HepG2 (cell line): ENCODE measurements around the gene SLC38A3. TPM values are rescaled to one million over a fixed set of nuclear protein-coding genes. Genes with fewer than 3 reads are reported as not detected.

Experiments used
- ADNP ChIP-seq: sonication (generic); formaldehyde crosslinking; IDR thresholded peaks from 2 replicates; pipeline ENCODE4 v1.4.0; 2020; ENCODE audit warnings: missing genetic modification reagents
- ATF1 ChIP-seq: IDR thresholded peaks from 2 replicates; pipeline ENCODE4 v1.6.1; 2016; ENCODE audit warnings: mild to moderate bottlenecking, control low read depth
- CBX2 ChIP-seq, 2 experiments: fragments of 200-600 bp in 1 of 2; sonication (generic); formaldehyde crosslinking in 1 of 2; IDR thresholded peaks; 2 replicates each; pipeline versions ENCODE4 v1.7.0 to v1.8.1; 2018 to 2022; ENCODE audit warnings: low read depth in 2 of 2, low read length in 1 of 2, mild to moderate bottlenecking in 1 of 2, missing genetic modification reagents in 1 of 2
- CENPX ChIP-seq: sonication (generic); formaldehyde crosslinking; IDR thresholded peaks from 2 replicates; pipeline ENCODE4 v1.9.0; 2021; ENCODE audit warnings: mild to moderate bottlenecking, missing genetic modification reagents, moderate library complexity
- FOXM1 ChIP-seq: sonication (generic); formaldehyde crosslinking; IDR thresholded peaks from 2 replicates; pipeline ENCODE4 v1.5.0; 2020; ENCODE audit warnings: missing genetic modification reagents
- HOXA3 ChIP-seq: sonication (generic); formaldehyde crosslinking; IDR thresholded peaks from 2 replicates; pipeline ENCODE4 v1.5.0; 2020; ENCODE audit warnings: missing genetic modification reagents
- IRF9 ChIP-seq: sonication (generic); formaldehyde crosslinking; IDR thresholded peaks from 2 replicates; pipeline ENCODE4 v1.8.0; 2022; ENCODE audit warnings: missing genetic modification reagents, mild to moderate bottlenecking, borderline replicate concordance
- MEIS2 ChIP-seq: sonication (generic); formaldehyde crosslinking; IDR thresholded peaks from 2 replicates; pipeline ENCODE4 v1.9.0; 2021; ENCODE audit warnings: mild to moderate bottlenecking, missing genetic modification reagents
- RARA ChIP-seq: IDR thresholded peaks from 2 replicates; pipeline ENCODE4 v1.6.1; 2016; ENCODE audit warnings: missing genetic modification reagents, missing compliant biosample characterization
- TCF12 ChIP-seq, 2 experiments: fragments of 450-650 bp in 1 of 2; sonication (generic) in 1 of 2; formaldehyde crosslinking in 1 of 2; IDR thresholded peaks; 2 replicates each; pipeline versions ENCODE4 v1.6.1 to v1.8.0; 2017 to 2022; ENCODE audit warnings: antibody characterized with exemption in 1 of 2, mild to moderate bottlenecking in 1 of 2, missing genetic modification reagents in 1 of 2, moderate library complexity in 1 of 2
- ZBTB43 ChIP-seq: sonication (generic); formaldehyde crosslinking; conservative IDR thresholded peaks from 2 replicates; pipeline ENCODE4 v1.4.0; 2020; ENCODE audit warnings: missing genetic modification reagents
- ZNF18 ChIP-seq: sonication (generic); formaldehyde crosslinking; IDR thresholded peaks from 2 replicates; pipeline ENCODE4 v1.8.0; 2022; ENCODE audit warnings: mild to moderate bottlenecking, missing genetic modification reagents; ENCODE audit not compliant: insufficient replicate concordance
- ZNF225 ChIP-seq: sonication (generic); formaldehyde crosslinking; IDR thresholded peaks from 2 replicates; pipeline ENCODE4 v1.4.0; 2020; ENCODE audit warnings: mild to moderate bottlenecking, missing genetic modification reagents
- ZNF598 ChIP-seq: sonication (generic); formaldehyde crosslinking; IDR thresholded peaks from 2 replicates; pipeline ENCODE4 v1.5.1; 2020; ENCODE audit warnings: mild to moderate bottlenecking, missing genetic modification reagents, borderline replicate concordance
- ZNF660 ChIP-seq: sonication (generic); formaldehyde crosslinking; IDR thresholded peaks from 2 replicates; pipeline ENCODE4 v1.5.1; 2020; ENCODE audit warnings: mild to moderate bottlenecking, low read depth, missing genetic modification reagents, borderline replicate concordance
- ZNF709 ChIP-seq: sonication (generic); formaldehyde crosslinking; IDR thresholded peaks from 2 replicates; pipeline ENCODE4 v1.5.0; 2020; ENCODE audit warnings: mild to moderate bottlenecking, missing genetic modification reagents
- ZNF781 ChIP-seq: sonication (generic); formaldehyde crosslinking; IDR thresholded peaks from 2 replicates; pipeline ENCODE4 v1.5.1; 2020; ENCODE audit warnings: borderline replicate concordance, mild to moderate bottlenecking, missing genetic modification reagents; ENCODE audit errors: not compliant biosample characterization
- ZSCAN20 ChIP-seq: sonication (generic); formaldehyde crosslinking; IDR thresholded peaks from 2 replicates; pipeline ENCODE4 v1.4.0; 2020; ENCODE audit warnings: missing genetic modification reagents, mild to moderate bottlenecking, borderline replicate concordance
- ZSCAN25 ChIP-seq: sonication (generic); formaldehyde crosslinking; IDR thresholded peaks from 2 replicates; pipeline ENCODE4 v1.8.0; 2022; ENCODE audit warnings: mild to moderate bottlenecking, missing genetic modification reagents
- polyA plus RNA-seq, 8 experiments: library from polyadenylated mRNA; depleted of rRNA in 3 of 8; stranded (reverse) in 7 of 8; unstranded in 1 of 8; fragments of >200 nt; fragmentation: Illumina TruSeq in 4 of 8; extraction: Trizol in 4 of 8; gene quantifications; 2 replicates each; pipeline versions ENCODE4 v1.2.1 to v1.2.3, GENCODE V29; 2011 to 2016; ENCODE audit warnings: low read depth in 4 of 8, missing spikeins in 1 of 8, mixed read lengths in 1 of 8; ENCODE audit not compliant: insufficient read depth in 1 of 8
- total RNA-seq, 5 experiments: library from RNA; depleted of rRNA; stranded (reverse); fragments of >200 nt; fragmentation: Illumina TruSeq; extraction: Trizol; gene quantifications; 2 replicates each; pipeline ENCODE4 v1.2.3, GENCODE V29; 2016; ENCODE audit warnings: low read depth in 1 of 5
- TF ChIP-seq, protein P1 (sequence below): IDR thresholded peaks from 2 replicates; pipeline ENCODE4 v1.6.1; 2016; ENCODE audit warnings: missing compliant biosample characterization, missing genetic modification reagents, borderline replicate concordance
- TF ChIP-seq, protein P2 (sequence below): sonication (generic); formaldehyde crosslinking; IDR thresholded peaks from 2 replicates; pipeline ENCODE4 v1.9.0; 2021; ENCODE audit warnings: missing genetic modification reagents, mild to moderate bottlenecking, borderline replicate concordance

Gene SLC38A3
- total and polyA plus RNA-seq, 2 of the 13 experiments (the other 11 are each of a cell fraction or from before 2014, with no cell fraction given), result 29.8 to 164 TPM

DNA sequence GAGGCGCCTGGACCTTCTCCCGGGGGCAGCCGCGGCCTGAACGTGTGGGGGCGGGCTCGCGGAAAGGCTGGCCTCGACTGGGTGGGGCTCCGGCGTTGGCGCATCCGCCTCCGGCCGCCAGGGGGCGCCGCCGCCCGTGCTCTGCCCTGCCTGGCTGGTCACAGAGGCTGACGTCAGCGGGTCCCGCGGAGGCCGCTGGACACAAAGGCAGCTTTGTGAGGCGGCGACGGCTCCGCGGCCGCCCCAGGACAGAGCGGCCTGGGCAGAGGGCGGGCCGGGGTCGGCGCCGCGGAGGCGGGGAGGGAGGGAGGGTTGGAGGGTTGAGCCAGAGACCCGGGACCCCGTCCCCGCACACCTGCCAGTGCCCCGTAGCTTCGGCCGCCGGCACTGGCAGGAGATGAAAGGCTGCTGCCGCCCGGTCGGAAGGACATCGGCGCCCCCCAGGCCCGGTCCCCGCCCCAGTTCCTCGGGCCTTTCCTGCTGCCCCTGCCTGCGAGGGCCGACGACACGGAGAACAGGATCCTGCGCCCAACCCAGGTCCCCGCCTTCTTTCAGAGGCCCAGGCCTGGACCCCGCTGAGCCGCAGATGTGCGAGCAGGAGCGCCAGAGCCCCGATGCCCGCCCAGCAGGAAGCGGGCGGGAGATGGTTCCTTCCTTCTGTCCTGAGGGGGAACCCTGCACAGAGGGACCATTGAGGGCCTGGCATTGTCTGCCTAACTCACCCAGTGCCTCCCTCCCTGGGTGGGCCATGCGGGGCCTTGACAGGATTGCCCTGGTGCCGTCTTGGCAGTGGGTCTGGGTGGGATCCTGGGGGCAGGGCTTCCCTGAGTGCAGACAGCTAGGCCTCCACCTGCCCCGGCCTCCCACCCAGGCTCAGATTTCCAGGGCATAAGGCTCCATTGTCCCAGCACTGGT lies 55.2 kb downstream of the SLC38A3 start (continued):
- TF ChIP-seq HOXA3 (peak; percentile 83), TCF12 (IDR thresholded peaks at IDR 0.05) (no peak), TCF12 (CRISPR knock-in tag; IDR thresholded peaks at IDR 0.05) (peak; percentile 95), ATF1 (CRISPR knock-in tag) (no peak), ADNP (CRISPR knock-in tag) (no peak), ZNF18 (CRISPR knock-in tag) (peak; percentile 41), ZSCAN25 (CRISPR knock-in tag) (peak; percentile 82; the same call in 1 of the 2 replicates), IRF9 (peak; percentile 89; the same call in 1 of the 2 replicates), ZNF225 (no peak; the same call in 1 of the 2 replicates), ZBTB43 (CRISPR knock-in tag) (0 out of 2 replicates have a peak, but pooled peaks have one; percentile 2), ZNF598 (no peak), MEIS2 (CRISPR knock-in tag) (peak; percentile 85), ZSCAN20 (CRISPR knock-in tag) (peak; percentile 89; the same call in 1 of the 2 replicates), RARA (CRISPR knock-in tag) (peak; percentile 75), CENPX (CRISPR knock-in tag) (no peak), CBX2 (IDR thresholded peaks at IDR 0.05; ENCODE audit: low read depth, low read length) (no peak), CBX2 (CRISPR knock-in tag; IDR thresholded peaks at IDR 0.05; ENCODE audit: low read depth) (no peak), ZNF781 (CRISPR knock-in tag) (no peak), ZNF709 (CRISPR knock-in tag) (peak; percentile 42), ZNF660 (CRISPR knock-in tag) (no peak), FOXM1 (CRISPR knock-in tag) (0 out of 2 replicates have a peak, but pooled peaks have one; percentile 7)
- TF ChIP-seq, protein P1, sequence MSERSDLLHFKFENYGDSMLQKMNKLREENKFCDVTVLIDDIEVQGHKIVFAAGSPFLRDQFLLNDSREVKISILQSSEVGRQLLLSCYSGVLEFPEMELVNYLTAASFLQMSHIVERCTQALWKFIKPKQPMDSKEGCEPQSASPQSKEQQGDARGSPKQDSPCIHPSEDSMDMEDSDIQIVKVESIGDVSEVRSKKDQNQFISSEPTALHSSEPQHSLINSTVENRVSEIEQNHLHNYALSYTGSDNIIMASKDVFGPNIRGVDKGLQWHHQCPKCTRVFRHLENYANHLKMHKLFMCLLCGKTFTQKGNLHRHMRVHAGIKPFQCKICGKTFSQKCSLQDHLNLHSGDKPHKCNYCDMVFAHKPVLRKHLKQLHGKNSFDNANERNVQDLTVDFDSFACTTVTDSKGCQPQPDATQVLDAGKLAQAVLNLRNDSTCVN (CRISPR knock-in tag), result 0 out of 2 replicates have a peak, but pooled peaks have one; percentile 29
- TF ChIP-seq, protein P2, sequence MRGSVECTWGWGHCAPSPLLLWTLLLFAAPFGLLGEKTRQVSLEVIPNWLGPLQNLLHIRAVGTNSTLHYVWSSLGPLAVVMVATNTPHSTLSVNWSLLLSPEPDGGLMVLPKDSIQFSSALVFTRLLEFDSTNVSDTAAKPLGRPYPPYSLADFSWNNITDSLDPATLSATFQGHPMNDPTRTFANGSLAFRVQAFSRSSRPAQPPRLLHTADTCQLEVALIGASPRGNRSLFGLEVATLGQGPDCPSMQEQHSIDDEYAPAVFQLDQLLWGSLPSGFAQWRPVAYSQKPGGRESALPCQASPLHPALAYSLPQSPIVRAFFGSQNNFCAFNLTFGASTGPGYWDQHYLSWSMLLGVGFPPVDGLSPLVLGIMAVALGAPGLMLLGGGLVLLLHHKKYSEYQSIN (CRISPR knock-in tag), result no peak
